Neural cell (in vitro differentiated cells): ENCODE results near the gene ARHGDIG. TPM values are rescaled to one million over a fixed set of nuclear protein-coding genes. Genes with fewer than 3 reads are reported as not detected.

Experiments used
- H2AFZ ChIP-seq: fragments of 200-600, 300-800 bp; sonication (generic), shearing (Covaris generic); 2 replicates; pipeline ENCODE4 v1.6.0; 2014; ENCODE audit warnings: low read depth, mild to moderate bottlenecking, antibody characterized with exemption, low read length, moderate library complexity
- H3F3A ChIP-seq: fragments of 200-600 bp; shearing (Covaris generic); 2 replicates; pipeline ENCODE4 v1.6.1; 2016; ENCODE audit warnings: mild to moderate bottlenecking, moderate library complexity, mixed read lengths, antibody characterized with exemption, low read length; ENCODE audit not compliant: insufficient read depth, poor library complexity, severe bottlenecking
- H3K27ac ChIP-seq: fragments of 200-600, 300-800 bp; sonication (generic), shearing (Covaris generic); 2 replicates; pipeline ENCODE4 v1.5.1; 2014; ENCODE audit warnings: mild to moderate bottlenecking, low read length, moderate library complexity
- H3K27me3 ChIP-seq: fragments of 300-800, 200-600 bp; sonication (generic), shearing (Covaris generic); 2 replicates; pipeline ENCODE4 v1.6.0; 2014; ENCODE audit warnings: mild to moderate bottlenecking, low read depth, low read length, moderate library complexity; ENCODE audit not compliant: insufficient read depth
- H3K36me3 ChIP-seq: fragments of 300-800, 200-600 bp; sonication (generic), shearing (Covaris generic); 2 replicates; pipeline ENCODE4 v1.5.1; 2014; ENCODE audit warnings: mild to moderate bottlenecking, antibody characterized with exemption, low read length, moderate library complexity; ENCODE audit not compliant: insufficient read depth
- H3K4me2 ChIP-seq: fragments of 300-800, 200-600 bp; sonication (generic), shearing (Covaris generic); 2 replicates; pipeline ENCODE4 v1.6.0; 2014; ENCODE audit warnings: mild to moderate bottlenecking, low read length
- H3K4me3 ChIP-seq: fragments of 300-800, 200-600 bp; sonication (generic), shearing (Covaris generic); 2 replicates; pipeline ENCODE4 v1.5.1; 2014; ENCODE audit warnings: mild to moderate bottlenecking, low read length, moderate library complexity
- H3K79me2 ChIP-seq: fragments of 200-600 bp; shearing (Covaris generic); replicated peaks from 2 replicates; pipeline ENCODE4 v1.6.0; 2014; ENCODE audit warnings: mild to moderate bottlenecking, low read length, moderate library complexity; ENCODE audit not compliant: insufficient read depth
- H3K9ac ChIP-seq: fragments of 300-800, 200-600 bp; sonication (generic), shearing (Covaris generic); 2 replicates; pipeline ENCODE4 v1.6.1; 2016; ENCODE audit warnings: mild to moderate bottlenecking, low read length, mixed read lengths
- H3K9me2 ChIP-seq: fragments of 200-600 bp; shearing (Covaris generic); 2 replicates; pipeline ENCODE4 v1.6.1; 2016; ENCODE audit warnings: mild to moderate bottlenecking, low read length, mixed read lengths; ENCODE audit not compliant: insufficient read depth
- H3K9me3 ChIP-seq: fragments of 200-600, 300-800 bp; sonication (generic), shearing (Covaris generic); 2 replicates; pipeline ENCODE4 v1.6.1; 2016; ENCODE audit warnings: mild to moderate bottlenecking, mixed run types, low read length, moderate library complexity, mixed read lengths
- H4K20me1 ChIP-seq: fragments of 200-600 bp; shearing (Covaris generic); 2 replicates; pipeline ENCODE4 v1.6.1; 2016; ENCODE audit warnings: mild to moderate bottlenecking, mixed run types; ENCODE audit not compliant: insufficient read depth
- CTCF ChIP-seq: fragments of 450-650 bp; IDR thresholded peaks from 2 replicates; pipeline ENCODE4 v1.5.1; 2014; ENCODE audit warnings: antibody characterized with exemption, mild to moderate bottlenecking, moderate library complexity; ENCODE audit not compliant: poor library complexity, severe bottlenecking
- EP300 ChIP-seq: fragments of 450-650 bp; conservative IDR thresholded peaks from 2 replicates; pipeline ENCODE4 v1.6.1; 2014; ENCODE audit warnings: antibody characterized with exemption, mild to moderate bottlenecking, moderate library complexity; ENCODE audit not compliant: poor library complexity, severe bottlenecking
- EZH2 ChIP-seq: fragments of 200-600, 300-800 bp; shearing (Covaris generic), sonication (generic); IDR thresholded peaks from 2 replicates; pipeline ENCODE4 v1.6.1; 2014; ENCODE audit warnings: antibody characterized with exemption, low read length, borderline replicate concordance, mild to moderate bottlenecking; ENCODE audit not compliant: insufficient read depth, poor library complexity, severe bottlenecking
- MXI1 ChIP-seq: fragments of 450-650 bp; conservative IDR thresholded peaks from 2 replicates; pipeline ENCODE4 v1.6.1; 2014; ENCODE audit warnings: antibody characterized with exemption, mild to moderate bottlenecking; ENCODE audit not compliant: poor library complexity, severe bottlenecking
- POLR2AphosphoS5 ChIP-seq: IDR thresholded peaks from 2 replicates; pipeline ENCODE4 v1.6.1; 2012
- RAD21 ChIP-seq: fragments of 450-650 bp; conservative IDR thresholded peaks from 2 replicates; pipeline ENCODE4 v1.6.1; 2014; ENCODE audit warnings: antibody characterized with exemption, mild to moderate bottlenecking, moderate library complexity
- REST ChIP-seq: IDR thresholded peaks from 2 replicates; pipeline ENCODE4 v1.6.1; 2012; ENCODE audit warnings: borderline replicate concordance
- SMC3 ChIP-seq: fragments of 450-650 bp; conservative IDR thresholded peaks from 2 replicates; pipeline ENCODE4 v1.6.1; 2014; ENCODE audit warnings: antibody characterized with exemption, mild to moderate bottlenecking, moderate library complexity; ENCODE audit not compliant: poor library complexity
- TAF1 ChIP-seq: IDR thresholded peaks from 2 replicates; pipeline ENCODE4 v1.6.1; 2012; ENCODE audit warnings: low read depth
- polyA plus RNA-seq: library from polyadenylated mRNA; depleted of rRNA; stranded (reverse); fragments of >200 nt; gene quantifications from 2 replicates; pipeline ENCODE4 v1.2.3, GENCODE V29; 2014

Gene ARHGDIG
- polyA plus RNA-seq, 1 donor from 2014 or later: 176 TPM

- Histone ChIP-seq H3K9ac (no peak overlapping the region), H3K9me2 (no peaks in the 10 kb centered on the region), H3K27ac (no peak overlapping the region), H4K20me1 (no peaks in the 10 kb centered on the region), H3K4me2 (no peak overlapping the region), H3K9me3 (no peaks in the 10 kb centered on the region), H3K36me3 (peaks cover 4% of the 10 kb centered on the region), H3K4me3 (no peak overlapping the region), H2AFZ (no peak overlapping the region), H3F3A (no peaks in the 10 kb centered on the region), H3K27me3 (no peaks in the 10 kb centered on the region), H3K79me2 (no peaks in the 10 kb centered on the region)
- TF ChIP-seq EP300 (no peak), REST (no peak)
These were observed 9.8 kb downstream of the ARHGDIG start for GRCh38 chr16:290015-290680.

- no peaks in the 10 kb centered on the region for H3K79me2 ChIP-seq
- no peak for TF ChIP-seq CTCF
- no peak overlapping the region for H3K4me2 ChIP-seq
- no peaks in the 10 kb centered on the region for H3F3A ChIP-seq
- no peaks in the 10 kb centered on the region for H3K9me3 ChIP-seq
- H3K4me3 ChIP-seq: no peak overlapping the region
- no peak overlapping the region for H2AFZ ChIP-seq
- no peaks in the 10 kb centered on the region for H3K9me2 ChIP-seq
- peaks cover 4% of the 10 kb centered on the region for H3K36me3 ChIP-seq
- no peaks in the 10 kb centered on the region for H3K27me3 ChIP-seq
- no peak overlapping the region for H3K27ac ChIP-seq
- no peaks in the 10 kb centered on the region for H4K20me1 ChIP-seq
- no peak overlapping the region for H3K9ac ChIP-seq
These were observed 10.5 kb downstream of the ARHGDIG start for GRCh38 chr16:290681-291405.

GRCh38 chr16:291539-291938, 11.1 kb downstream of the ARHGDIG start:
- no peaks in the 10 kb centered on the region for H3K27me3 ChIP-seq
- H3K36me3 ChIP-seq: peaks cover under 1% of the 10 kb centered on the region
- H3K4me2 ChIP-seq: no peak overlapping the region
- no peak overlapping the region for H3K4me3 ChIP-seq
- no peak overlapping the region for H3K27ac ChIP-seq
- H3K79me2 ChIP-seq: no peaks in the 10 kb centered on the region
- TF ChIP-seq EP300 (no peak), RAD21 (no peak), REST (no peak), POLR2AphosphoS5 (no peak), MXI1 (no peak), EZH2 (no peak), TAF1 (no peak), CTCF (no peak), SMC3 (no peak)
- no peaks in the 10 kb centered on the region for H4K20me1 ChIP-seq
- no peak overlapping the region for H3K9ac ChIP-seq
- H2AFZ ChIP-seq: no peak overlapping the region
- H3K9me2 ChIP-seq: no peaks in the 10 kb centered on the region
- no peaks in the 10 kb centered on the region for H3F3A ChIP-seq
- no peaks in the 10 kb centered on the region for H3K9me3 ChIP-seq
